GM18517 (cell line): Measurements from ENCODE around the gene TJP3.
"Not testable (repeated sequence)": the region's sequence is repeated elsewhere in the genome, so short reads cannot be mapped to it uniquely, and the experiment has no call there.

ENCODE experiments used
- ATAC-seq: cut with Tn5 transposase; IDR thresholded peaks from one replicate; pipeline ENCODE4 v1.9.1; 2021; ENCODE audit warnings: mild to moderate bottlenecking, moderate library complexity; ENCODE audit not compliant: unreplicated experiment

Gene TJP3, protein sequence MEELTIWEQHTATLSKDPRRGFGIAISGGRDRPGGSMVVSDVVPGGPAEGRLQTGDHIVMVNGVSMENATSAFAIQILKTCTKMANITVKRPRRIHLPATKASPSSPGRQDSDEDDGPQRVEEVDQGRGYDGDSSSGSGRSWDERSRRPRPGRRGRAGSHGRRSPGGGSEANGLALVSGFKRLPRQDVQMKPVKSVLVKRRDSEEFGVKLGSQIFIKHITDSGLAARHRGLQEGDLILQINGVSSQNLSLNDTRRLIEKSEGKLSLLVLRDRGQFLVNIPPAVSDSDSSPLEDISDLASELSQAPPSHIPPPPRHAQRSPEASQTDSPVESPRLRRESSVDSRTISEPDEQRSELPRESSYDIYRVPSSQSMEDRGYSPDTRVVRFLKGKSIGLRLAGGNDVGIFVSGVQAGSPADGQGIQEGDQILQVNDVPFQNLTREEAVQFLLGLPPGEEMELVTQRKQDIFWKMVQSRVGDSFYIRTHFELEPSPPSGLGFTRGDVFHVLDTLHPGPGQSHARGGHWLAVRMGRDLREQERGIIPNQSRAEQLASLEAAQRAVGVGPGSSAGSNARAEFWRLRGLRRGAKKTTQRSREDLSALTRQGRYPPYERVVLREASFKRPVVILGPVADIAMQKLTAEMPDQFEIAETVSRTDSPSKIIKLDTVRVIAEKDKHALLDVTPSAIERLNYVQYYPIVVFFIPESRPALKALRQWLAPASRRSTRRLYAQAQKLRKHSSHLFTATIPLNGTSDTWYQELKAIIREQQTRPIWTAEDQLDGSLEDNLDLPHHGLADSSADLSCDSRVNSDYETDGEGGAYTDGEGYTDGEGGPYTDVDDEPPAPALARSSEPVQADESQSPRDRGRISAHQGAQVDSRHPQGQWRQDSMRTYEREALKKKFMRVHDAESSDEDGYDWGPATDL

DNA sequence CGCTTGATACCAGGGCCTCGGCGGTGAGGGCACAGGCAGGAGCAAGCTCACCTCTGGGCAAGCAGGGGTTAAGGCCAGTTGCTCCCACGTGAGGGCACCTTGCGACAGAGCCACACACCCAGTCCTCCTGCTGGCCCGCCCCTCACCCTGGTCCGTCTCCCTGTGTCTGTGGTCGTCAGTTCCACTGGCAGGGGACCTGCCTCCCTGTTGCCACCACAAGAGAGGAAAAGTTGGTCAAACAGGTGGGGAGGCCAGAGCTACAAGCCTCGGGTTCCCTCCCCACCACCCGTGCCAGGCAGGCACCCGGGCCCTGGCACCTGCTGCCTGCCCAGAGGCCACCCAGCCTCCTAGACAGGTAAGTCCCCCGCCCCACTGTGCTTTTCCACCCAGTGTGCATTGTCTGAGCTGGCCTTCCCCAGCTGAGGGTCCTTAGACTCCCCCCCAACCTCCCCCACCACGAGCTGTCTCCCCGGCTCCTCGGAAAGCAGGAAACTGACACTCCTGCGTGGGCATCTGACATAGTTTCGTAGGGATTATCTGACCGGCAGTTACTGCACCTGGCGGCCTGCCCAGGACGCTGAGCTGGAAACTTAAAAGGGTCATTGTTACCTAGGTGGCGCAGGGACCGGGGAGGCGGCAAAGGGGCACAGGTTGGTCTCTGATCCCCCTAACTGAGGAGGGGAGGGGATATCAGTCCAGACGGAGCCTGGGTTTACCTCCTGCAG, at the start of gene TJP3:
TSS of gene TJP3 (plus strand) at position 178 of the 725 bp plus-strand sequence. CDS start 20,049 bp downstream, outside the sequence.
- no peak for ATAC-seq

DNA sequence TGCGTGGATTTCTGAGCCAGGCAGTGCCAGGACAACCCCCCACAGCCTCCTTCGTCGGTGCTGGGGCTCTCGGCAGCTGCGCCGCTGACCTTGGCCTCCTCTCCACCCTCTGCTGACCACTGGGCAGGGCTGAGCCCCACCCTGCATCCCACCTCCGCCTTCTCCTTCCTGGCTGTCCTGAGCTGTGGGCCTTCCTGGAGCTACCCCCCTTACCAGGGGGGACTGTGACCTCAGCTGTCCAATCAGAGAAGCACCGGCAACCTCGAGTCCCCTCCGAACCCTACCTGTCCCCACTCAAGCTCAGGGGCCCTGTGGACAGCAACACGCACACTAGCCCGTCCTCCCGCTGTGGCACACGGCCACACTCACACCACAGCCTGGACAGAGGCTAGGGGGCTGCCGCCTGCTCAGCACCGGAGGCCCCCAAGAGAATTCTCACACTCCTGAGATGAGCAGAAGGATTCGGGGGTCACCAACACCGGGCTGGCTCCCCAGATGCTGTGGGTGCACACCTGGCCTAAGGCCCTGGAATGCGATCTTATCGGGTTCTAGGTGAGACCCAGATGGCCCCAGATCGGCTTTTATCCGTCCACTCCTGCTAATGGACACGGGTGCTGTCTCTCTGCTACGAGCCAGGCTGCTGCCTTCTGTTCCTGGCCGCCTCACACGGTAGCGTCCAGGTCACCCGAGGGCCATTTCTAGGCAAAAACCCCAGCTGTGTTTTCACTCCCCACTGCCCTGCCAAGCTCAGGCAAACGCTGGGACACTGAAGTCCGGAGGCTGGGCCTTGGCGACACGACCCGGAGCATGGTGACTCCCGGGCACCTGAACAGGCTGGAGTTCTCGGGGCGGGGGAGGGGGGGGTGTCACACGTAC, 49.1 kb upstream of the TJP3 start:
- no peak for ATAC-seq

DNA sequence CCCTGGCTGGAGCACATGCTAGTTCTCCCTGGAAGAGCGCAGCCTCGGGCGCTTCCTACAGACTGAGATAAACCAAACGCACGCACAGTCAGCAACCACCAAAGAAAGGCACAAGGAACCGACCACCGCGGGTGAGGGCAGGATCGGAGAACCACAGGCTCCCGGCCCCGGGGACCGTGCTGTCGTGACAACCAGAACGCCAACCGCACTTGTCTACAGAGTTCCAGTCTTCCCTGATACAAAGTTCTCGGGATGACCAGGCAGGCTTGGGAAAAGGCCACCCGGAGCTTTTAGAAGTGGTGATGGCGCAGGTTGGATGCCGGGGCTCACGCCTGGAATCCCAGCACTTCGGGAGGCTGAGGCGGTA, 48.5 kb upstream of the TJP3 start:
- ATAC-seq: no peak

DNA sequence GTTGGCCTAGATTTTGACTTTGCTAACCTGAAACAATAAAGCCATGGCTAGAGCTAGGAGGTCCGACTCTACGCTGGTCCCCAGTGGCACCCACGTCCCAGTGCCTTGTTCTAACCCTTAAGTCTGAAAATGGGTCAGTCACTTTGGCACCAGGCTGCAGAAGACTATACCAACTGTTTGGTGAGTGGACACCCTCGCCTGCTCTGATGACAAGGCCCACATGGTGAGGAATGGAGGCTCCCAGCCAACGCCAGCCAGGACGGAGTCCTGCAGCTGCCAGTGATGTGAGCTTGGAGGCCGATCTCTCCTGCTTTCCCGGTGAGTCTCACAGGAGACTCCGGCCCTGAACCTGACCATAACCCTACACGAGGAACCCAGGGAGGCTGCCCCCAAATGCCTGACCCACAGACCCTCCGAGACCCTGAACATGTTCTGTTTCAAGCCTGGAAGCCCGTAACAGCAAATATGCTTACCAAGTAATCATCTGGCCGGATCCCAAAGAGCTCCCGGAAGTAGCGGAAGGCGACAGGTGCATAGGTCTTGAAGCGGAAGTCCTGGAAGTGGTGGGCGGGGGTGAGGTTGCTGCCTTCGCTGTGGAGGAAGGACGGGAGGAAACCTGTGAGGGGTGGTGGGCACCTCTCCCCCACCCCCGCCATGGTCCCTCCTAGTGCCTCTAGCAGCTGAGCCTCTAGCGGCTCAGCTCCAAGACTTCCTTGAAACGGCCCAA, 47.5 kb upstream of the TJP3 start:
- no peak for ATAC-seq

DNA sequence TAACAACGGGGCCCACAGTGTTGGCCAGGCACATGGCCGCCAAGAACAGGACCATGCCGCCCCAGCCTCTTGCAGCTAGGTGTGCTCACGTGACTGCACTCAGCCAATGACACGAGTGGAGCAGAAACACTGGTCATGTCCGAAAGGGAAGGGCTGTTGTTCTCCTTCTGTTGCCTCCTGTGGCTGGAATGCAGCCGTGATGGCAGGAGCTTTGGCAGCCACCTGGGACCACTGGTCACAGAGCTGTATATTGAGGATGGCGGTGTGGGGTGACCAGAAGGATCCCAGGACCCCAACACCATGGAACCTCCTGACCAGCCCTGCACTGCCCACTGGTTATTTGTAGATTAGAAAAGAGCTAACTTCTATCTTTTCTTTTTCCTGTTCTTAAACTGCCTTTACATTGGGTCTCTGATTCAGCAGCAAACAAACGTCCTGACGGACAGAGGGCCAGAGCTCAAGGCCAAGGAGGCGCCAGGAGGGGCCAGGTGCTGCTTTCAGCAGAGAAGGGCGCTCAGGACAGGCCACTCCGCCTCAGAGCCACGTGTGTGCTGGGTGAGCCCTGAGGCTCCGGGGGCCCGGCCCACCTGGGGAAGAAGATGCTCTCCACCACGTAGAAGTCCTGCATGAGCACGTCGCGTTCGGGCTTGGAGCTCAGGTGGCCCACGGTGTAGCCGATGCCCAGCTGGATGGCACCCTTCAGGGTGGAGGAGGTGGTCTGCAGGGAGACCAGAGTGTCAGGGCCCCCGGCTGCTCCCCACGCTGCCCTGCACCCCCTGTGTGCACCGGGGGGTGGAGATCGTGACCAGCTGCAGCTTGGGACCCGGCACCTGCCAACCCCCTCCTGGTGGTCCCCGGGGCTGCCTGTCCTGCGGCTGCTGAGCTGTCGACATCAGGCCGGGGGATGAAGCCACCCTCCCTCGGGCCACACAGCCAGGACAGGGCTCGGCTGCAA, 46.6 kb upstream of the TJP3 start:
- ATAC-seq: no peak

DNA sequence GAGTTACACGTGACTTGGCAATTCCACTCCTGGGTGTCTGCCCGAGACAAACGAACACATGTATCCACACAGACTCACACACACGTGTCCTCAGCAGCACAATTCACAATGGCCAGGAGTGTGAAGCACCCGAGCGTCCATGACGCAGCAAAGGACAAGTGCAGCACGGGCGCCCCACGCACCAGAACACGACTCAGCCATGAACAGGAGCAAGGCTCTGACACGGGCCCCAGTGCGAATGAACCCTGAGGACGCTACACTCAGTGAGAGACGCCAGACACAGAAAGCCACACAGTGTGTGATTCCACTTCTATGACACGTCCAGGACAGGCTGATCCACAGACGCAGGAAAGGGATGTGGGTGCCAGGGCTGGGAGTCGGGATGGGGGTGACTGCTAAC, 44.3 kb upstream of the TJP3 start:
- ATAC-seq: no peak

DNA sequence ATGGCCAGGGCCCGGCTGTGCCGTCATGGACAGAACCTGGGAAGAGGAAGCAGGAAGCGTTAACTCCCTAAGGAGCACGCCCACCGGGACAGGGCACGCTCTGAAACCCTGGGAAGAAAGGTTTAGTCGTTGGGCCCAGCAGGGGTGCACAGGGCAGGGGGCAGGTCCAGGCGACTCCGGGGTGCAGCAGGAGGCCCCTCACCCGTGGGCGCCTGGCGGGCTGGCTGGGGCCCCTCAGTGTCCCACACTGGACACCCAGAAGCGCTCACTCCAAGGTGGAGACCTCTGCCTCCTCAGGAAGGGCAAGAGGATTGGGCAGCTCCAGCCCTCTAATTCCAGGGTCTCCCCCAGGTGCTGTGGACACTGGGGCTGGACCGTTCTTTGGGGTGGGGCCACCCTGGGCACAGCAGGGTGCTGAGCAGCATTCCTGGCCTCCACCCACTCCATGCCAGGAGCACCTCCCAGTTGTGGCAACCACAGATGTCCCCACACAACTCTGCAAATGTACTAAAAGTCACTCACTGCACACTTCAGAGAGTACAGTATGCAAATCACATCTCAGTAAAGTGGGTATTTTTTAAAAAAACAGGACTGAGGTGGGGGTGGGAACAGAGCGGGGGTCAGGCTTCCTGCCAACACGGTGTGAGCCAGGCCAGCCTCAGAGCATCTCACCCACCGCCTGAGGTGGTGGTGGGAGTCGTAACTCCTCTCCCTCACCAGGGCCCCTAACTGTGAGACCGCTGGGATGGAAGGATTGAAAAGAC, 43.1 kb upstream of the TJP3 start:
- ATAC-seq: no peak

DNA sequence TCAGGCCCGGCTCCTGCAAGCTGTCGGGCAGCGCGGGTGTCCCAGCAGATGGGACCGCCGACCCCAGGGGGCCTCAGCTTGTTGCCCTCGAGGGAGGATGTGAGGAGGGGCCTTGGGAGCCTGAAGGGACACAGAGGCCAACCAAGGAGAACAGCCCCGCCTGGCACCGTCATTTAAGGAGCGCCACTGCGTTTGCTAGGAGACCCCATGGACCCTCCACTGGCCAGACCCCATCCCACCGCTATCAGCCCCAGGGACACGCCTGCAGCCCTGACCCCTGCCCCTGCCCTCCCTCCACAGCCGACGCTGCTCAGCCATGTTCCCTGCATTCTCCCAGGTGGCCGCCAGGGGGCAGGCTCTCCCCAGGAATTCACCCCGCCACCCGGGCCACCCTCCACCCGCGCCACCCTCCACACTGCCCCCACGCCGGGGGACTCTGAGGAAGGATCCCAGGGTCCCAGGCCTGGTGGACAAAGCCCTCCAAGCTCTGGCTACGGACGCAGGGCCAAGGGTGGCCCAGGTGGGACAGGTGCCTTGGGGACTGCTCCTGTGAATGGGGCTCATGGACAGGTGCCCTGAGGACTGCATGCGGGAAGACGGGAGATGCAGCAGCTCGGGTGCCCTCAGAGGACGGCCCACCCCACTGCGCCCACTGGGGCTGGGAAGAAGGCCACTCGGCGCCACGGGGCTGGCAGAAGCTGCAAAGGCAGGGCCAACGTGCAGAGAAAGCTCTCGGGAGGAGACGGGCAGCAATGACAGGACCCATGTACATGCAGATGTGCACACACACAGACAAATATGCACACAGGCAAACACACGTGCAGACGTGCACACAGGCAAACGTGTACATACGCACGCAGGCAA, 42.3 kb upstream of the TJP3 start:
- ATAC-seq: no peak

DNA sequence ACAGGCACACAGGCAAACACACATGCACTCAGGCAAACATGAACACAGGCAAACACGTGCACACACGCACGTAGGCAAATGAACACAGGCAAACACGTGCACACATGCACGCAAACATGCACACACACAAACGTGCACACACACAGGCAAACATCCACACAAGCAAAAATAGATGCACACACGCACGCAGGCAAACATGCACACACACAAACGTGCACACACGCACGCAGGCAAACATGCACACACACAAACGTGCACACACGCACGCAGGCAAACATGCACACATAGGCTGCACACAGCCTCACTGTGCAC, 41.7 kb upstream of the TJP3 start:
- not testable (repeated sequence) for ATAC-seq

DNA sequence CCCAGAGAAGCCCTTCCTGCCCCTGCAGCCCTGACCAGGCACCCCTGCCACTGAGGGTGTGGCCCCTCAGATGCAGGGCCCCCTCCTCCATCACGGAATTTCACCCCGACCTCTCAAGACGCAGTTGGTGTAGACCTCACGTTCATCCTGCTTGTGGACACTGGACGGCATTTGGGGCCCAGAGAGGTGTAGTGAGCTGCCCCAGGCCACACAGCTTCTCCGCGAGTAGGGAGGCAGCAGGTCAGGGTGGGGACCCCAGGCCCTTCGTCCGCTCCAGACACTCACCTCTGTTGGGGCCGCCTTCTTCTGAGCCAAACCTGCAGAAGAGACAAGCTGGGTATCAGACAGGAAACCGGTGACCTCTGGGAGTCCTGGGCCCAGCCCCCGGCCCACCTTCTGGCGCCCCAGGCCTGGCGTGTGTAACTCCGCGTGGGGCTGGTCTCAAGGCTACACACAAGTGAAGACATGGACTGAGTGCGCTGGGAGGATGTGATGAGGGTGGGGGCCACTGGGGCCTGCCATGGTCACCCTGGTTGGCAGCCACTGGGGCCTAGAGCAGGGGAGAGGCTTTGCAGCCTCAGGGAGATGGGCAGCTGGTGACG, 41.0 kb upstream of the TJP3 start:
- no peak for ATAC-seq

DNA sequence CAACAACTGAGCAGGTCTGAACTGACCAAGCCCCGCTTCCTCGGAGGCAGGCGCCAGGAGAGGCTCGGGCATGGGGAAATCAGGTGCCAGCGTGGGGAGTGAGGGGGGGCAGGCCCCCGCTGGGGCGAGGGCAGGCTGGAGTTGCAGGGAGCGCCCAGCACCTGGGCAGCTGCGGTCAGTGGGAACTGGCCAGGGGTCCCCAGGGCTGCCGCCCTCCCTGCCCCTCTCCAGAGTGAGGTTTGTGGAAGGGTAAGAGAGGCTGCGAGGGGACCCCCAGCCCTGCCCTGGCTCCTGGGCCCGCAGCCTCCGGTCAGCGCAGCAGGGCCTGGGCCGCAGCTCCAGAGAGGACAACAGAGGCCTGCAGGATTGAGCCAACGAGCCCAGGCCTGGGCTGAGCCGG, 40.4 kb upstream of the TJP3 start:
- ATAC-seq: no peak

DNA sequence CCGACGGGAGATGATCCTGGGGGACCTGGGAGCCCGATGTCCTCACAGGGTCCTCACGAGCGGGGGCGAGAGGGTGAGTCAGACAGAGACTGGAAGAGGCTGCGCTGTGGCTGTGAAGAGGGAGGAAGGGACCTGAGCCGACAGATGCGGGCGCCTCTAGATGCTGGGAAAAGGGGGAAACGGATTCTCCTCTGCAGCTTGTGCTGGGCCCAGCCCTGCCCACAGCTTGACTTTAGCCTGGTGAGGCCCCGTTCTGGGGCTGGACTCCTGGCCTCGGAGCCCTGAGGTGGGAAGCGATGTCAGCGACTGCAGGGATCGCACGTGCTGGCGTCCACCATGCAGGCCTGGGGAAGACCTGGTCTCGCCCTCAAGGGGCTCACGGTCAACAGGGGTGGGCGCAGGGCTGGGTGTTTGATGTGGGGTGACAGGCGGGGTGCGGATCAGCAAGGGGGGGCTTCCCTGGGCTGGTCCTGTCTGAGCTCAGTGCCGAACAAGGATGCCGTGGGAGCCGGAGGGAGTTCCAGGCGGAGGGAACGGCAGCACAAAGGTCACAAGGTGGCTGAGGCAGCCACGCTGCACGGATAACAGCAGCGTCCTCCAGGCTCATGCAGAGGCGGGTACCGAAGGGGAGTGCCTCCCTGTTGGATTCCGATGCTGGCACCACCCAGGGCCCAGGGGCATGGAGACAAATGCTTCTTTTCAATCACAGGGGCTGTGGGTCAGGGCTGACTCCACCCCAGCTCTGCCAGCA, 39.7 kb upstream of the TJP3 start:
- no peak for ATAC-seq

DNA sequence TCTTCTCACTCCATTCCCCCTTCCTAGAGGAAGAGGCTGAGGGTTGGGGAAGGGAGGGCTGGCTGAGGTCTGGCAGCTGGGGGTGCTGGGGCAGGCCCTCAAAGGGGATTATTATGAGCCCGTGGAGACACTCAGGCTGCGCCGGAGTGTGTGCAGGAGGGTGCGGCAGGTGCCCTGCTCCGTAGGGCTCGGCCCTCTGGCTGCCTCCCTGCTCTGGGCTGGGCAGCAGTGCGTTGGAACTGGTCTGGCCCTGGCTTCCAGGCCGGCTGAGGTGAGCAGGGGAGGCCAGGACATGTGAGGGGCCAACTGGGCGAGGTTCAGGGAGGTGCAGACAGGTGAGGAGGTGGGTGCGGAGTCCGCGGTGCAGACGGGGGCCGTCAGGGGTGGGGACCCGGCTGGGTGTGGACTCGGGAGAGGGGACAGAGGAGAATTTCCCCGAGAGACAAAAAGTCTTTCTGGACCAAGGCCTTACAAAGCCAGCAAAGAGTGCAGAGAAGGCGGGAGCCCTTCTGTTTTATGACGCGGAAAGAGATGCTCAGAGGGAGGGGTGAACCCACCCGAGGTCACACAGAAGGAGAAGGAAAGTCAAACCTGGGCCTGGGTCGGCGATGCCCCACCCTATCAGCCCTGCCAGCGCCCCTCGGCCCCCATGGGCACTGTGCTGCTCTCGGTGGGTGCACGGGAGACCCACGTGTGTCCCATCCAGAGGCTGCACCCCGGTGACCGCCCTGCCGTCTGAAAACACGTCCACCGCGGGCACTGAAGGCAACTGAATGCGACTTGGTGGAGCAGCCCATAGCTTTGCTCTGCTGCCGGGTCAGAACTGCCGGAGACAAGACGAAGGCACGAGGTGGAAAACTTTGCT, 38.9 kb upstream of the TJP3 start:
- no peak for ATAC-seq

DNA sequence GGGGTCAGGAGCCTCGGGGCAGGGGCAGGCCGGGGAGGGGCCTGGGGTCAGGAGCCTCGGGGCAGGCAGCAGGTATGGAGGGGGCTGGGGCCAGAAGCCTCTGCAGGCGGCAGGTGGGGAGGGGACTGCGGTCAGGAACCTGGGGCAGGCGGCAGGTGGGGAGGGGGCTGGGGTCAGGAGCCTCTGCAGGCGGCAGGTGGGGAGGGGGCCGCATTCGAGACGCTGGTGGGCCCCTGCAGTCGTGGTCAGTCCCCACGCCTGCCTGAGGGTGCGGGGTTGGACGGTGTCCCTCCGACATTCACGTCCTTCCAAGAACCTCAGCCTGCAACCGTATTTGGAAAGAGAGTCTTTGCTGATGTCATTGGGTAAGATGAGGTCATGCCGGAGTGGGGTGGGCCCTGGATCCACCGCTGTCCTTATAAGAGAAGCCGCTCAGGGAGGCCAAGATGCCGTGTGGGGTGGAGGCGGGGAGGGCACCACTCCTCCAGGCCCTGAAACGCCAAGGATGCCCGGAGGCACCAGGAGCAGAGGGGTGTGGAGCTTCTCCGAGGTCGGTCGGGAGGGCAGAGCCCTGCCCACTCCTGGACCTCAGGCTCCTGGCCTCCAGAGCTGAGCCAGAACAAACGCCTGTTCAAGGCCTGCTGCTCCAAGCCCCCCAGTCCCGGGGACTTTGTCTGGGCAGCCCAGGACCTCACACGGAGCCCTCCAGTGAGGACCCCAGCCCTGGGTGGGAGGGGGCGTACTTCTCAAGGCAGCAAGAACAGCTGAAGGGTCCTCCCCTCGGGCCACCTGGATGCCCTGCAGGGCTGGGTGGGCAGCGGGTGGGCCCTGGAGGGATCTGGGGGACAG, 38.0 kb upstream of the TJP3 start:
- ATAC-seq: no peak
